WTC11 (cell line): ENCODE results near the gene ADGRF4. TPM values are rescaled to one million over a fixed set of nuclear protein-coding genes. Genes with fewer than 3 reads are reported as not detected.
"Not testable (repeated sequence)": the region's sequence is repeated elsewhere in the genome, so short reads cannot be mapped to it uniquely, and the experiment has no call there.

ENCODE experiments used
- ATAC-seq: fragments of 200-7000 bp; cut with Tn5 transposase; 2 replicates; pipeline ENCODE4 v1.10.0; 2021; ENCODE audit warnings: mild to moderate bottlenecking, moderate library complexity
- CTCF ChIA-PET: fragments of 300-600 bp; sonication (Branson Sonifier 250); formaldehyde crosslinking; loops from one replicate; lab custom pipeline; 2021; ENCODE audit warnings: antibody characterized with exemption; lab: Charles Lee
- POLR2A ChIA-PET: fragments of 350-600 bp; sonication (Branson Sonifier 250); formaldehyde crosslinking; loops from one replicate; lab custom pipeline; 2021; ENCODE audit warnings: antibody characterized with exemption; lab: Charles Lee
- DNase-seq: peaks from one replicate; pipeline ENCODE4 v3.0.0; 2021; ENCODE audit warnings: low spot score
- H3K27ac Mint-ChIP-seq: 2 replicates; pipeline ENCODE4 v1.8.0; 2021; ENCODE audit warnings: mixed read lengths
- H3K27me3 Mint-ChIP-seq: 2 replicates; pipeline ENCODE4 v1.8.0; 2021; ENCODE audit warnings: low read depth, mild to moderate bottlenecking, moderate library complexity, mixed read lengths
- H3K36me3 Mint-ChIP-seq: 2 replicates; pipeline ENCODE4 v1.8.0; 2021; ENCODE audit warnings: mixed read lengths
- H3K4me1 Mint-ChIP-seq: 2 replicates; pipeline ENCODE4 v1.8.0; 2022; ENCODE audit warnings: mixed read lengths
- H3K4me3 Mint-ChIP-seq: 2 replicates; pipeline ENCODE4 v1.8.0; 2021; ENCODE audit warnings: mild to moderate bottlenecking, moderate library complexity, mixed read lengths
- H3K9me3 Mint-ChIP-seq: 2 replicates; pipeline ENCODE4 v1.8.0; 2021; ENCODE audit warnings: mixed read lengths
- CREB1 ChIP-seq: sonication (generic); formaldehyde crosslinking; IDR thresholded peaks from 2 replicates; pipeline ENCODE4 v1.8.0; 2023; ENCODE audit warnings: mild to moderate bottlenecking, missing genetic modification reagents
- ETV6 ChIP-seq: sonication (generic); formaldehyde crosslinking; IDR thresholded peaks from 2 replicates; pipeline ENCODE4 v1.8.1; 2022; ENCODE audit warnings: mild to moderate bottlenecking, missing genetic modification reagents
- FOXP1 ChIP-seq: sonication (generic); formaldehyde crosslinking; IDR thresholded peaks from 2 replicates; pipeline ENCODE4 v1.8.0; 2022; ENCODE audit warnings: missing genetic modification reagents, mild to moderate bottlenecking, moderate library complexity, borderline replicate concordance
- GRHL2 ChIP-seq: fragments of 250-450 bp; sonication (Bioruptor Pico); IDR thresholded peaks from 2 replicates; pipeline ENCODE4 v1.8.0; 2022; ENCODE audit warnings: mild to moderate bottlenecking, moderate library complexity; ENCODE audit not compliant: insufficient replicate concordance, severe bottlenecking
- ZBTB21 ChIP-seq: sonication (generic); formaldehyde crosslinking; IDR thresholded peaks from 2 replicates; pipeline ENCODE4 v1.8.1; 2023; ENCODE audit warnings: mild to moderate bottlenecking, missing genetic modification reagents, borderline replicate concordance
- ZNF416 ChIP-seq: fragments of 250-450 bp; sonication (Bioruptor Pico); IDR thresholded peaks from 2 replicates; pipeline ENCODE4 v1.9.0; 2021; ENCODE audit warnings: mild to moderate bottlenecking, inconsistent platforms
- total RNA-seq: library from RNA; stranded (reverse); gene quantifications from 3 replicates; pipeline ENCODE4 v1.2.3, GENCODE V29; 2021
- TF ChIP-seq, protein P1 (sequence below): sonication (generic); formaldehyde crosslinking; IDR thresholded peaks from 2 replicates; pipeline ENCODE4 v1.8.1; 2023; ENCODE audit warnings: mild to moderate bottlenecking, missing genetic modification reagents, borderline replicate concordance
- TF ChIP-seq, protein P2 (sequence below): sonication (generic); formaldehyde crosslinking; conservative IDR thresholded peaks from 2 replicates; pipeline ENCODE4 v1.8.1; 2023; ENCODE audit warnings: mild to moderate bottlenecking, low read depth, missing genetic modification reagents, moderate library complexity
- TF ChIP-seq, protein P3 (sequence below): sonication (generic); formaldehyde crosslinking; IDR thresholded peaks from 2 replicates; pipeline ENCODE4 v1.8.1; 2023; ENCODE audit warnings: mild to moderate bottlenecking, missing genetic modification reagents, moderate library complexity
- TF ChIP-seq, protein P4 (sequence below): sonication (generic); formaldehyde crosslinking; IDR thresholded peaks from 2 replicates; pipeline ENCODE4 v1.8.0; 2023; ENCODE audit warnings: missing genetic modification reagents, mild to moderate bottlenecking, borderline replicate concordance
- TF ChIP-seq, protein P5 (sequence below): fragments of 250-450 bp; sonication (Bioruptor Pico); conservative IDR thresholded peaks from 2 replicates; pipeline ENCODE4 v1.9.0; 2021; ENCODE audit warnings: mild to moderate bottlenecking
- TF ChIP-seq, protein P6 (sequence below): sonication (generic); formaldehyde crosslinking; IDR thresholded peaks from 2 replicates; pipeline ENCODE4 v1.8.1; 2022; ENCODE audit warnings: mild to moderate bottlenecking, missing genetic modification reagents, moderate library complexity, borderline replicate concordance
- TF ChIP-seq, protein P7 (sequence below): sonication (generic); formaldehyde crosslinking; conservative IDR thresholded peaks from 2 replicates; pipeline ENCODE4 v1.8.1; 2022; ENCODE audit warnings: mild to moderate bottlenecking, missing genetic modification reagents
- TF ChIP-seq, protein P8 (sequence below): sonication (generic); formaldehyde crosslinking; IDR thresholded peaks from 2 replicates; pipeline ENCODE4 v1.8.1; 2023; ENCODE audit warnings: mild to moderate bottlenecking, missing genetic modification reagents

The ADGRF4 gene
- total RNA-seq, 1 experiment from 2014 or later: not detected

DNA sequence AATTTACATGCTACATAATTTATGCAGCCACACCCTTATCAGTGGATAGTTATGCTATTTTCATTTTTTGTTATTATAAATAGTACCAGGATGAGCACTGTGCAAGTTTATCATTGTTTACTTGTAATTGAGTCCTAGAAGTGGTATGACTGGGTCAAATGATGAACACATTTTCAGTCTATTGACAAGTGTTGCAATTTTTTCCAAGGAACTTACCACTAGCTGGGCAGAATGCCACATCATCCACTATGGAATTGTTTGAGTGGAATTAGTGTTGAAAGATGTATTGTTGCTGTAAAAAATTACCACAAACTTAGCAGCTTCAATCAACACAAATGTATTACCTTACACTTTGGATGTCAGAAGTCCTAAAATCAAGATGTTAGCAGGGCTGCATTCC, 45.4 kb downstream of the ADGRF4 start (continued):
- TF ChIP-seq, protein P1, sequence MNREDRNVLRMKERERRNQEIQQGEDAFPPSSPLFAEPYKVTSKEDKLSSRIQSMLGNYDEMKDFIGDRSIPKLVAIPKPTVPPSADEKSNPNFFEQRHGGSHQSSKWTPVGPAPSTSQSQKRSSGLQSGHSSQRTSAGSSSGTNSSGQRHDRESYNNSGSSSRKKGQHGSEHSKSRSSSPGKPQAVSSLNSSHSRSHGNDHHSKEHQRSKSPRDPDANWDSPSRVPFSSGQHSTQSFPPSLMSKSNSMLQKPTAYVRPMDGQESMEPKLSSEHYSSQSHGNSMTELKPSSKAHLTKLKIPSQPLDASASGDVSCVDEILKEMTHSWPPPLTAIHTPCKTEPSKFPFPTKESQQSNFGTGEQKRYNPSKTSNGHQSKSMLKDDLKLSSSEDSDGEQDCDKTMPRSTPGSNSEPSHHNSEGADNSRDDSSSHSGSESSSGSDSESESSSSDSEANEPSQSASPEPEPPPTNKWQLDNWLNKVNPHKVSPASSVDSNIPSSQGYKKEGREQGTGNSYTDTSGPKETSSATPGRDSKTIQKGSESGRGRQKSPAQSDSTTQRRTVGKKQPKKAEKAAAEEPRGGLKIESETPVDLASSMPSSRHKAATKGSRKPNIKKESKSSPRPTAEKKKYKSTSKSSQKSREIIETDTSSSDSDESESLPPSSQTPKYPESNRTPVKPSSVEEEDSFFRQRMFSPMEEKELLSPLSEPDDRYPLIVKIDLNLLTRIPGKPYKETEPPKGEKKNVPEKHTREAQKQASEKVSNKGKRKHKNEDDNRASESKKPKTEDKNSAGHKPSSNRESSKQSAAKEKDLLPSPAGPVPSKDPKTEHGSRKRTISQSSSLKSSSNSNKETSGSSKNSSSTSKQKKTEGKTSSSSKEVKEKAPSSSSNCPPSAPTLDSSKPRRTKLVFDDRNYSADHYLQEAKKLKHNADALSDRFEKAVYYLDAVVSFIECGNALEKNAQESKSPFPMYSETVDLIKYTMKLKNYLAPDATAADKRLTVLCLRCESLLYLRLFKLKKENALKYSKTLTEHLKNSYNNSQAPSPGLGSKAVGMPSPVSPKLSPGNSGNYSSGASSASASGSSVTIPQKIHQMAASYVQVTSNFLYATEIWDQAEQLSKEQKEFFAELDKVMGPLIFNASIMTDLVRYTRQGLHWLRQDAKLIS (CRISPR knock-in tag): no peak
- TF ChIP-seq, protein P2, sequence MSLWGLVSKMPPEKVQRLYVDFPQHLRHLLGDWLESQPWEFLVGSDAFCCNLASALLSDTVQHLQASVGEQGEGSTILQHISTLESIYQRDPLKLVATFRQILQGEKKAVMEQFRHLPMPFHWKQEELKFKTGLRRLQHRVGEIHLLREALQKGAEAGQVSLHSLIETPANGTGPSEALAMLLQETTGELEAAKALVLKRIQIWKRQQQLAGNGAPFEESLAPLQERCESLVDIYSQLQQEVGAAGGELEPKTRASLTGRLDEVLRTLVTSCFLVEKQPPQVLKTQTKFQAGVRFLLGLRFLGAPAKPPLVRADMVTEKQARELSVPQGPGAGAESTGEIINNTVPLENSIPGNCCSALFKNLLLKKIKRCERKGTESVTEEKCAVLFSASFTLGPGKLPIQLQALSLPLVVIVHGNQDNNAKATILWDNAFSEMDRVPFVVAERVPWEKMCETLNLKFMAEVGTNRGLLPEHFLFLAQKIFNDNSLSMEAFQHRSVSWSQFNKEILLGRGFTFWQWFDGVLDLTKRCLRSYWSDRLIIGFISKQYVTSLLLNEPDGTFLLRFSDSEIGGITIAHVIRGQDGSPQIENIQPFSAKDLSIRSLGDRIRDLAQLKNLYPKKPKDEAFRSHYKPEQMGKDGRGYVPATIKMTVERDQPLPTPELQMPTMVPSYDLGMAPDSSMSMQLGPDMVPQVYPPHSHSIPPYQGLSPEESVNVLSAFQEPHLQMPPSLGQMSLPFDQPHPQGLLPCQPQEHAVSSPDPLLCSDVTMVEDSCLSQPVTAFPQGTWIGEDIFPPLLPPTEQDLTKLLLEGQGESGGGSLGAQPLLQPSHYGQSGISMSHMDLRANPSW (CRISPR knock-in tag): no peak

DNA sequence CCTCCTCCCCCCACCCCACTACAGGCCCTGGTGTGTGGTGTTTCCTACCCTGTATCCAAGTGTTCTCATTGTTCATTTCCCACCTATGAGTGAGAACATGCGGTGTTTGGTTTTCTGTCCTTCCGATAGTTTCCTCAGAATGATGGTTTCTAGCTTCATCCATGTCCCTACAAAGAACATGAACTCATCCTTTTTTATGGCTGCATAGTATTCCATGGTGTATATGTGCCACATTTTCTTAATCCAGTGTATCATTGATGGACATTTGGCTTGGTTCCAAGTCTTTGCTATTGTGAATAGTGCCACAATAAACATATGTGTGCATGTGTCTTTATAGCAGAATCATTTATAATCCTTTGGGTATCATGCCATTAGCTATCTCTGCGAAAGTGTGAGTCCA, 46.9 kb downstream of the ADGRF4 start:
- peaks cover 16% of the 10 kb centered on the region for H3K9me3 Mint-ChIP-seq
- ATAC-seq, H3K4me3 Mint-ChIP-seq, H3K36me3 Mint-ChIP-seq, POLR2A ChIA-PET, DNase-seq, H3K27me3 Mint-ChIP-seq, H3K4me1 Mint-ChIP-seq, CTCF ChIA-PET, H3K27ac Mint-ChIP-seq: not testable (repeated sequence)

DNA sequence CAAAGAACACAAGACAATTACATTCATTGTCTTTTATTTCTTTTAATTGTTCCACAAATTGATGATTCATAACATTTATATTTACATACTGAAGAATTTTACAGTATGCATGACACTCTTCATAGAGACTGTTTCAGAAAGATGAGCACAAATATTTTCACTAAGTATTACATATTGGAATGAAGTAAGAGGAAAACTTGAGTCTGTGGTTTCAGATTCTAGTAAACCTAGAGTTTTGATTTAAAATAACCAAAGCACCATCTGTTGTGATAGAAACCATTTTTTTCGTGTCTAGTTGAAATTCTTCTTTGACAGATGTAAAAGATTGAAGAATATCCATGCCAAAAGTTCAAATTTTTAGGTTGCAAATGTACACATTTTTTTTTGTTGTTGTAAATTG, 51.4 kb downstream of the ADGRF4 start:
- Mint-ChIP-seq H3K36me3 (peaks cover 10% of the 10 kb centered on the region), H3K4me1 (no peaks in the 10 kb centered on the region), H3K27me3 (no peaks in the 10 kb centered on the region), H3K27ac (no peak overlapping the region), H3K9me3 (peaks cover 30% of the 10 kb centered on the region), H3K4me3 (no peak overlapping the region)
- no peak for DNase-seq
- no peak for ATAC-seq
- POLR2A ChIA-PET: no interaction called here
- CTCF ChIA-PET: no interaction called here
- TF ChIP-seq, protein P3, sequence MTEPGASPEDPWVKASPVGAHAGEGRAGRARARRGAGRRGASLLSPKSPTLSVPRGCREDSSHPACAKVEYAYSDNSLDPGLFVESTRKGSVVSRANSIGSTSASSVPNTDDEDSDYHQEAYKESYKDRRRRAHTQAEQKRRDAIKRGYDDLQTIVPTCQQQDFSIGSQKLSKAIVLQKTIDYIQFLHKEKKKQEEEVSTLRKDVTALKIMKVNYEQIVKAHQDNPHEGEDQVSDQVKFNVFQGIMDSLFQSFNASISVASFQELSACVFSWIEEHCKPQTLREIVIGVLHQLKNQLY (CRISPR knock-in tag): no peak
- TF ChIP-seq, protein P4, sequence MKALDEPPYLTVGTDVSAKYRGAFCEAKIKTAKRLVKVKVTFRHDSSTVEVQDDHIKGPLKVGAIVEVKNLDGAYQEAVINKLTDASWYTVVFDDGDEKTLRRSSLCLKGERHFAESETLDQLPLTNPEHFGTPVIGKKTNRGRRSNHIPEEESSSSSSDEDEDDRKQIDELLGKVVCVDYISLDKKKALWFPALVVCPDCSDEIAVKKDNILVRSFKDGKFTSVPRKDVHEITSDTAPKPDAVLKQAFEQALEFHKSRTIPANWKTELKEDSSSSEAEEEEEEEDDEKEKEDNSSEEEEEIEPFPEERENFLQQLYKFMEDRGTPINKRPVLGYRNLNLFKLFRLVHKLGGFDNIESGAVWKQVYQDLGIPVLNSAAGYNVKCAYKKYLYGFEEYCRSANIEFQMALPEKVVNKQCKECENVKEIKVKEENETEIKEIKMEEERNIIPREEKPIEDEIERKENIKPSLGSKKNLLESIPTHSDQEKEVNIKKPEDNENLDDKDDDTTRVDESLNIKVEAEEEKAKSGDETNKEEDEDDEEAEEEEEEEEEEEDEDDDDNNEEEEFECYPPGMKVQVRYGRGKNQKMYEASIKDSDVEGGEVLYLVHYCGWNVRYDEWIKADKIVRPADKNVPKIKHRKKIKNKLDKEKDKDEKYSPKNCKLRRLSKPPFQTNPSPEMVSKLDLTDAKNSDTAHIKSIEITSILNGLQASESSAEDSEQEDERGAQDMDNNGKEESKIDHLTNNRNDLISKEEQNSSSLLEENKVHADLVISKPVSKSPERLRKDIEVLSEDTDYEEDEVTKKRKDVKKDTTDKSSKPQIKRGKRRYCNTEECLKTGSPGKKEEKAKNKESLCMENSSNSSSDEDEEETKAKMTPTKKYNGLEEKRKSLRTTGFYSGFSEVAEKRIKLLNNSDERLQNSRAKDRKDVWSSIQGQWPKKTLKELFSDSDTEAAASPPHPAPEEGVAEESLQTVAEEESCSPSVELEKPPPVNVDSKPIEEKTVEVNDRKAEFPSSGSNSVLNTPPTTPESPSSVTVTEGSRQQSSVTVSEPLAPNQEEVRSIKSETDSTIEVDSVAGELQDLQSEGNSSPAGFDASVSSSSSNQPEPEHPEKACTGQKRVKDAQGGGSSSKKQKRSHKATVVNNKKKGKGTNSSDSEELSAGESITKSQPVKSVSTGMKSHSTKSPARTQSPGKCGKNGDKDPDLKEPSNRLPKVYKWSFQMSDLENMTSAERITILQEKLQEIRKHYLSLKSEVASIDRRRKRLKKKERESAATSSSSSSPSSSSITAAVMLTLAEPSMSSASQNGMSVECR (CRISPR knock-in tag): no peak
- TF ChIP-seq ETV6 (CRISPR knock-in tag) (no peak), GRHL2 (no peak), CREB1 (no peak), ZBTB21 (CRISPR knock-in tag) (no peak), ZNF416 (no peak), FOXP1 (CRISPR knock-in tag) (no peak)
- TF ChIP-seq, protein P5, sequence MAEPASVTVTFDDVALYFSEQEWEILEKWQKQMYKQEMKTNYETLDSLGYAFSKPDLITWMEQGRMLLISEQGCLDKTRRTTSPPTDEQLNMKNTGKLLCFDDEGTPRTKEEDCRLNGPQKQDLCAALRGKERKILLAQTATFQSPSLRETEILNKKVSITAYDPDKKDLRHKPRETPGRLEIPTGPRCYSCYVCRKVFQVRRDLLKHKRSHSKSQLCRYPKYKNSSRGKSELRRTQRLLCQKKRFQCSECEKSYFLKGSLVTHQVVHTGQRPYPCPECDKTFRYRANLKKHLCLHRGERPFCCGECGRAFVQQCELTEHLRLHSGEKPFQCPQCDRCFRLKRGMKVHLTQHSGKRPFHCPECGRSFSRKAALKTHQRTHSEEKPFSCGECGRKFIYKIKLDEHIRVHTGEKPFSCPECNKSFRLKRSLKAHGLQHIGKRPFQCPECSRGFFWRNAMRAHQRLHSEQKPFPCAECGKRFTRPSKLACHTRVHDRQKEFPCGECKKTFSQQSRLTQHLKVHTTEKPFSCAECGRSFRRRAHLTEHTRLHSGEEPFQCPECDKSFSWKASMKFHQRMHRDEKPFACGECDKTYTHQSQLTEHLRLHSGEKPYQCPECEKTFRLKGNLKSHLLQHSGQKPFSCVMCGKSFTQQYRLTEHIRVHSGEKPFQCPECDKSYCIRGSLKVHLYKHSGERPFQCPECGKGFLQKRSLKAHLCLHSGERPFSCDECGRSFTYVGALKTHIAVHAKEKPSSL (CRISPR knock-in tag): no peak
- TF ChIP-seq, protein P6, sequence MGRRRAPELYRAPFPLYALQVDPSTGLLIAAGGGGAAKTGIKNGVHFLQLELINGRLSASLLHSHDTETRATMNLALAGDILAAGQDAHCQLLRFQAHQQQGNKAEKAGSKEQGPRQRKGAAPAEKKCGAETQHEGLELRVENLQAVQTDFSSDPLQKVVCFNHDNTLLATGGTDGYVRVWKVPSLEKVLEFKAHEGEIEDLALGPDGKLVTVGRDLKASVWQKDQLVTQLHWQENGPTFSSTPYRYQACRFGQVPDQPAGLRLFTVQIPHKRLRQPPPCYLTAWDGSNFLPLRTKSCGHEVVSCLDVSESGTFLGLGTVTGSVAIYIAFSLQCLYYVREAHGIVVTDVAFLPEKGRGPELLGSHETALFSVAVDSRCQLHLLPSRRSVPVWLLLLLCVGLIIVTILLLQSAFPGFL: no peak
- TF ChIP-seq, protein P7, sequence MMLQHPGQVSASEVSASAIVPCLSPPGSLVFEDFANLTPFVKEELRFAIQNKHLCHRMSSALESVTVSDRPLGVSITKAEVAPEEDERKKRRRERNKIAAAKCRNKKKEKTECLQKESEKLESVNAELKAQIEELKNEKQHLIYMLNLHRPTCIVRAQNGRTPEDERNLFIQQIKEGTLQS (CRISPR knock-in tag): no peak
- TF ChIP-seq, protein P8, sequence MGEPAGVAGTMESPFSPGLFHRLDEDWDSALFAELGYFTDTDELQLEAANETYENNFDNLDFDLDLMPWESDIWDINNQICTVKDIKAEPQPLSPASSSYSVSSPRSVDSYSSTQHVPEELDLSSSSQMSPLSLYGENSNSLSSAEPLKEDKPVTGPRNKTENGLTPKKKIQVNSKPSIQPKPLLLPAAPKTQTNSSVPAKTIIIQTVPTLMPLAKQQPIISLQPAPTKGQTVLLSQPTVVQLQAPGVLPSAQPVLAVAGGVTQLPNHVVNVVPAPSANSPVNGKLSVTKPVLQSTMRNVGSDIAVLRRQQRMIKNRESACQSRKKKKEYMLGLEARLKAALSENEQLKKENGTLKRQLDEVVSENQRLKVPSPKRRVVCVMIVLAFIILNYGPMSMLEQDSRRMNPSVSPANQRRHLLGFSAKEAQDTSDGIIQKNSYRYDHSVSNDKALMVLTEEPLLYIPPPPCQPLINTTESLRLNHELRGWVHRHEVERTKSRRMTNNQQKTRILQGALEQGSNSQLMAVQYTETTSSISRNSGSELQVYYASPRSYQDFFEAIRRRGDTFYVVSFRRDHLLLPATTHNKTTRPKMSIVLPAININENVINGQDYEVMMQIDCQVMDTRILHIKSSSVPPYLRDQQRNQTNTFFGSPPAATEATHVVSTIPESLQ (CRISPR knock-in tag): no peak
